H1 (cell line): ENCODE data around the gene KCTD8.

Experiments used
- ATF3 ChIP-seq: IDR thresholded peaks from 2 replicates; pipeline ENCODE4 v1.6.1; 2011; ENCODE audit warnings: low read depth, mild to moderate bottlenecking, low read length; ENCODE audit not compliant: insufficient read depth
- BRCA1 ChIP-seq: IDR thresholded peaks from 2 replicates; pipeline ENCODE4 v1.6.1; 2012; ENCODE audit warnings: low read depth, low read length, improper control_type of control experiment
- EP300 ChIP-seq, 2 experiments: IDR thresholded peaks; 1 replicate in 1 of 2; 2 replicates in 1 of 2; pipeline ENCODE4 v1.6.1; 2011 to 2012; ENCODE audit warnings: low read depth in 2 of 2, low read length in 2 of 2, mild to moderate bottlenecking in 2 of 2, borderline replicate concordance in 1 of 2, inconsistent platforms in 1 of 2, moderate library complexity in 1 of 2
- EZH2 ChIP-seq: fragments of 200-600 bp; sonication (generic); IDR thresholded peaks from 2 replicates; pipeline ENCODE4 v1.7.1; 2012; ENCODE audit warnings: low read depth, mild to moderate bottlenecking, moderate library complexity, low read length, inconsistent platforms; ENCODE audit not compliant: severe bottlenecking
- JUND ChIP-seq: IDR thresholded peaks from 2 replicates; pipeline ENCODE4 v1.6.1; 2011; ENCODE audit warnings: mild to moderate bottlenecking, improper control_type of control experiment, low read length
- MAX ChIP-seq: IDR thresholded peaks from 2 replicates; pipeline ENCODE4 v1.6.1; 2012; ENCODE audit warnings: inconsistent platforms
- POLR2AphosphoS5 ChIP-seq: IDR thresholded peaks from 2 replicates; pipeline ENCODE4 v1.6.1; 2011; ENCODE audit warnings: low read depth, low read length
- TCF12 ChIP-seq: IDR thresholded peaks from 2 replicates; pipeline ENCODE4 v1.6.1; 2011; ENCODE audit warnings: low read depth, mild to moderate bottlenecking, low read length
- ZNF274 ChIP-seq: IDR thresholded peaks from 2 replicates; pipeline ENCODE4 v1.7.0; 2012; ENCODE audit warnings: low read length, borderline replicate concordance; ENCODE audit errors: extremely low read depth
- TF ChIP-seq, protein P1 (sequence below), 3 experiments: IDR thresholded peaks; 1 replicate in 2 of 3; 2 replicates in 1 of 3; pipeline versions ENCODE4 v1.5.1 to v1.6.1; 2011; ENCODE audit warnings: low read length in 3 of 3, mild to moderate bottlenecking in 3 of 3, inconsistent platforms in 2 of 3, low read depth in 1 of 3, moderate library complexity in 1 of 3; ENCODE audit not compliant: insufficient read depth in 1 of 3; ENCODE audit errors: control extremely low read depth in 1 of 3

GRCh38 chr4:44256414-44256813, 192.2 kb downstream of the KCTD8 start:
- TF ChIP-seq, protein P1, sequence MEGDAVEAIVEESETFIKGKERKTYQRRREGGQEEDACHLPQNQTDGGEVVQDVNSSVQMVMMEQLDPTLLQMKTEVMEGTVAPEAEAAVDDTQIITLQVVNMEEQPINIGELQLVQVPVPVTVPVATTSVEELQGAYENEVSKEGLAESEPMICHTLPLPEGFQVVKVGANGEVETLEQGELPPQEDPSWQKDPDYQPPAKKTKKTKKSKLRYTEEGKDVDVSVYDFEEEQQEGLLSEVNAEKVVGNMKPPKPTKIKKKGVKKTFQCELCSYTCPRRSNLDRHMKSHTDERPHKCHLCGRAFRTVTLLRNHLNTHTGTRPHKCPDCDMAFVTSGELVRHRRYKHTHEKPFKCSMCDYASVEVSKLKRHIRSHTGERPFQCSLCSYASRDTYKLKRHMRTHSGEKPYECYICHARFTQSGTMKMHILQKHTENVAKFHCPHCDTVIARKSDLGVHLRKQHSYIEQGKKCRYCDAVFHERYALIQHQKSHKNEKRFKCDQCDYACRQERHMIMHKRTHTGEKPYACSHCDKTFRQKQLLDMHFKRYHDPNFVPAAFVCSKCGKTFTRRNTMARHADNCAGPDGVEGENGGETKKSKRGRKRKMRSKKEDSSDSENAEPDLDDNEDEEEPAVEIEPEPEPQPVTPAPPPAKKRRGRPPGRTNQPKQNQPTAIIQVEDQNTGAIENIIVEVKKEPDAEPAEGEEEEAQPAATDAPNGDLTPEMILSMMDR (IDR thresholded peaks at IDR 0.05; ENCODE audit: control extremely low read depth in 1 of 3, insufficient read depth in 1 of 3, low read depth in 1 of 3, low read length in 3 of 3): peak in 1 of 3 experiments; percentile 18; a peak in 1 of 4 replicates
- no peak for TF ChIP-seq POLR2AphosphoS5
- no peak for TF ChIP-seq TCF12
- TF ChIP-seq JUND: no peak
- no peak for TF ChIP-seq EP300 (IDR thresholded peaks at IDR 0.05; ENCODE audit: borderline replicate concordance in 1 of 2, low read depth in 2 of 2, low read length in 2 of 2)
- TF ChIP-seq MAX: no peak
- no peak for TF ChIP-seq ZNF274
- TF ChIP-seq EZH2: no peak
- no peak for TF ChIP-seq ATF3
- TF ChIP-seq BRCA1: no peak
